ENCODE results near the gene KMT2E. TPM values are rescaled to one million over a fixed set of nuclear protein-coding genes. Genes with fewer than 3 reads are reported as not detected.

KMT2E gene
- total RNA-seq, 1 donor from 2014 or later: 97.0 TPM

GRCh38 chr7:104980841-104981671, 32.9 kb upstream of the KMT2E start:
- Histone ChIP-seq H3K36me3 (no peaks in the 10 kb centered on the region), H3K4me1 (peaks cover 87% of the 10 kb centered on the region), H3K4me3 (no peak overlapping the region), H3K27me3 (no peaks in the 10 kb centered on the region), H3K9me3 (no peaks in the 10 kb centered on the region), H3K27ac (peak overlapping the region; percentile 99)
- no peak for DNase-seq
- peak; percentile 16 for ATAC-seq
- TF ChIP-seq CTCF (IDR thresholded peaks at IDR 0.05): peak; percentile 73
- intact Hi-C loops (cut with DNase I): no loop called here

- DNase-seq: no peak
- TF ChIP-seq CTCF (IDR thresholded peaks at IDR 0.05): no peak
- H3K4me3 ChIP-seq: no peak overlapping the region
- H3K27ac ChIP-seq: peak overlapping the region; percentile 99
- H3K9me3 ChIP-seq: no peaks in the 10 kb centered on the region
- intact Hi-C loops (cut with DNase I): no loop called here
- no peaks in the 10 kb centered on the region for H3K27me3 ChIP-seq
- no peaks in the 10 kb centered on the region for H3K36me3 ChIP-seq
- H3K4me1 ChIP-seq: peaks cover 86% of the 10 kb centered on the region
- ATAC-seq: no peak
Observed at GRCh38 chr7:104981672-104982037, 32.4 kb upstream of the KMT2E start.

GRCh38 chr7:104982308-104983075, 31.5 kb upstream of the KMT2E start:
- TF ChIP-seq CTCF (IDR thresholded peaks at IDR 0.05): no peak
- H3K4me1 ChIP-seq: peaks cover 78% of the 10 kb centered on the region
- ATAC-seq (no peak), DNase-seq (no peak)
- no peaks in the 10 kb centered on the region for H3K27me3 ChIP-seq
- no peaks in the 10 kb centered on the region for H3K9me3 ChIP-seq
- peak overlapping the region; percentile 63 for H3K4me3 ChIP-seq
- H3K27ac ChIP-seq: peak overlapping the region; percentile 99
- intact Hi-C loops (cut with DNase I): no loop called here
- H3K36me3 ChIP-seq: no peaks in the 10 kb centered on the region

- no peak for ATAC-seq
- Histone ChIP-seq H3K27me3 (no peaks in the 10 kb centered on the region), H3K36me3 (no peaks in the 10 kb centered on the region), H3K4me1 (peaks cover 74% of the 10 kb centered on the region), H3K27ac (peak overlapping the region; percentile 99), H3K9me3 (no peaks in the 10 kb centered on the region), H3K4me3 (peak overlapping the region; percentile 63)
- intact Hi-C loops (cut with DNase I): no loop called here
- no peak for TF ChIP-seq CTCF (IDR thresholded peaks at IDR 0.05)
- no peak for DNase-seq
Observed at GRCh38 chr7:104983076-104983577, 30.9 kb upstream of the KMT2E start.

- H3K4me1 ChIP-seq: peaks cover 67% of the 10 kb centered on the region
- TF ChIP-seq CTCF (IDR thresholded peaks at IDR 0.05): peak; percentile 51
- H3K27ac ChIP-seq: peak overlapping the region; percentile 99
- intact Hi-C loops (cut with DNase I): no loop called here
- DNase-seq (peak; percentile 96), ATAC-seq (peak; percentile 97)
- H3K27me3 ChIP-seq: no peaks in the 10 kb centered on the region
- no peaks in the 10 kb centered on the region for H3K36me3 ChIP-seq
- no peaks in the 10 kb centered on the region for H3K9me3 ChIP-seq
- peak overlapping the region; percentile 63 for H3K4me3 ChIP-seq
Observed at GRCh38 chr7:104983578-104984539, 30.1 kb upstream of the KMT2E start.

Data from upper lobe of right lung (tissue), 1 donor.